OCI-M2 (cell line): ENCODE data around the gene ZNF341.

ENCODE experiments used
- DNase-seq: peaks from one replicate; lab custom pipeline; 2025; ENCODE audit not compliant: unreplicated experiment; lab: John Stamatoyannopoulos, UW

ZNF341 gene

GRCh38 chr20:33766686-33767085, 34.9 kb downstream of the ZNF341 start:
- DNase-seq: no peak

DNA sequence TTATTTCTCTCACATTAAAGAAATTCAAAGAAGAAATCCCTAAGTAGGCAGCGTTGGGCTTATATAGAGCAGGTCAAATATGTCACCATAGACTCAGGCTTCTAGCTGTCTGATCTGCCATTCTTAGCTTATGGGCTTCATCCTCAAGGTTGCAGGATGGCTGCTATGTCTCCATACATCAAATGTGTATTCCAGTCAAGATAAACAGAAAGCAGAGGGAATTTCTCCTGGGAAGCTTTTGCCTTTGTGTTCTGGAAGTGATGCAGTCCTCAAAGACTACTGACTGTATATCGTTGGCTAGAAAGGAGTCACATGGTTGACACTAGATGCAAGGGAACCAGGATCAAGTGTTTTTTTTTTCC, 36.0 kb downstream of the ZNF341 start:
- DNase-seq: no peak

- no peak for DNase-seq
These were observed 37.2 kb downstream of the ZNF341 start for GRCh38 chr20:33769043-33769442.

GRCh38 chr20:33770005-33770404, 38.2 kb downstream of the ZNF341 start:
- no peak for DNase-seq

GRCh38 chr20:33771938-33772337, 40.1 kb downstream of the ZNF341 start:
- no peak for DNase-seq

DNA sequence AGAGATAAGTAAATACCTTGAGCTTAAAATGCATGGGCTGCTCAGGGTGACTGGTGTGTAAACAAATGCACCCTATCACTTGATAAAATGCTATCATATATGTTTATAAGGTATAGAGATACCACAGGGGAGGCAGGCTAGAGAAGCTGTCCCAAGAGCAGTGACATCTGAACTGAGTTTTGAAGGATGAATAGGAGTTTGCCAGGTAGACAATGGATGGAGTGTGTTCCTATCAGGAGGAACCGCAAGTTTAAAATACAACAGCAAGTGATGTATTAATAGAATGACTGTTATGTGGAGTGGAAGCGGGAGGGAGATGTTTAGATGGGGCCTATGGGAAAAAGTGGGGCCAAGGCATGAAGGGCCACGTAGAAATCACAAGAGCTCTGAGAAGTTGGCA, 40.6 kb downstream of the ZNF341 start:
- DNase-seq: no peak

GRCh38 chr20:33773412-33774089, 41.8 kb downstream of the ZNF341 start:
- DNase-seq: no peak

DNA sequence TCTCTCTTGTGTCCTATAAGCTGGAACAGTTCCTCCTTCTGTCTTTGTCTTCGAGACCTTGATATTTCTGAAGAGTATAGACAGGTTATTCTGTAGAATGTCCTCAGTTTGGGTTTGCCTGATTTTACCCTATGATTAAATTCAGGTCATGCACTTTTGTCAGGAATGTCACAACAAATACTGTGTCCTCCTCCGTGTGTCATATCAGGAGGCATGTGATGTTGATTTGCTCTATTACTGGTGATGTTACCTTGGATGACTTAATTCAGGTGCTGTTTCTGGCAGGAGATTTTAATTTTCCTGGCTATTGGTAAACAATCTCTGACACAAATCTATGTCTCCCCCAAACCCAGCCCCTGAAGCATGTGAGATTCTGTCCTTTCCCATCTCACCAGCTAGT, 46.0 kb downstream of the ZNF341 start:
- DNase-seq: no peak

GRCh38 chr20:33781133-33781532, 49.3 kb downstream of the ZNF341 start:
- DNase-seq: no peak

GRCh38 chr20:33781945-33782344, 50.1 kb downstream of the ZNF341 start:
- no peak for DNase-seq

- no peak for DNase-seq
These were observed 51.5 kb downstream of the ZNF341 start for GRCh38 chr20:33783256-33783655.

- DNase-seq: no peak
These were observed 52.0 kb downstream of the ZNF341 start for GRCh38 chr20:33783818-33784217.

DNA sequence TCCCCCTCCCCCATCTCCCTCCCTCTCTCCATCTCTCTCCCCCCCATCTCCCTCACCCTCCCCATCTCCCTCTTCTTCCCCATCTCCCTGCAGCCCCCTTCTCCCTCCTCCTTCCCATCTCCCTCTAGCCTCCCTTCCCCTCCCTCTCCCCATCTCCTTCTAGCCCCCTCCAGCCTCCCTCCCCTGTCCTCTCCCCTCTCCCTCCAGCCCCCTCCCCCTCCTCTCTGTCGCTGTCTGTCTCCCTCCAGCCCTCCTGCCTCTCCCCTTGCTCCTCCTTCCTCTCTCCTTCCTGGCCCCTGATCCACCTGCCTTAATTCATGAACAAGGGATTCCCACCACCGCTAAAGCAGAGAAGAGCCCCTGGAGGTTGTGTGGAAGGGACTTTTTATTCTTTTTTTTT, 52.4 kb downstream of the ZNF341 start:
- DNase-seq: no peak

GRCh38 chr20:33785503-33785902, 53.7 kb downstream of the ZNF341 start:
- DNase-seq: no peak

DNA sequence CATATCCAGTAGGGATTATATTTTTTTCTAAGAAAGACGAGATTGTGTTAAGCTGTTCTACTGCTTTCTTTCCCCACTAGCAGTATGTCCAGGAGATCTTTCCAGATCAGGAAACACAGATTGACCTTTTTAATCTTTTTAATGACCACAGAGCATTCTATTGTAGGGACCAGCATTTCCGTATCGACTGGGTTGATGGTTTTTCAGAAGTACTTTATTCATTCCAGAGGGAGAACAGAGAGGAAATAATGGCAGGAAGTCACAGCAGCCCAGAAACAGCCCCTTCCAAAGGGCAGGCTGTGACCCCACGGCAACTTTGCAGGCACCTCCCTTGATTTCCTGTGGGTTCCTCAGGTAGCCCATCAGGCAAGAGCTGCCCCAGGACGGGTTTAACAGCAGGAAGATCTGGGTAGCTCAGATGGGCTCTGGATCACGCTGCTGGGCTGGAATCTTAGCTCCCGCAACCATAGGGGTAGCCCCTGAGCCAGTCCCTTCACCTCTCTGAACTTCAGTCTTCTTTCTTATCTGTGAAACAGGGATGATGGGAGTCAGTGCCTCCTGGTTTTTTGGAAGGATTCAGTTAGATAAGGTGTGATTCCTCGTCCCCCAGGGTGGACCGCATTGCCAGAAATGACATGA, 55.6 kb downstream of the ZNF341 start:
- no peak for DNase-seq

GRCh38 chr20:33788351-33789049, 56.7 kb downstream of the ZNF341 start:
- no peak for DNase-seq

GRCh38 chr20:33789109-33789857, 57.5 kb downstream of the ZNF341 start:
- no peak for DNase-seq

DNA sequence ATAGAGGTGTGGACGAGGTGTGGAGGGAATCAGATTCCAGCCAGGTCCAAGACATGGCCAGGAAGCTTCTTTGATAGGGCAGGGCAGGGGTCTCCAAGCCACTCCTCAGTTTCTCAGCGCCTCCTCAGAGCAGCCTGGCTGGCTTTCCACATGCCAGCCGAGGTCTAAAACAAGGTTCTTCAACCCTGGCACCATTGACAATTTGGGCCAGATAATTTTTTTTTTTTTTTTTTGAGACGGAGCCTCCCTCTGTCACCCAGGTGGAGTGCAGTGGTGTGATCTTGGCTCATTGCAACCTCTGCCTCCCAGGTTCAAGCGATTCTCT, 58.0 kb downstream of the ZNF341 start:
- no peak for DNase-seq

GRCh38 chr20:33790566-33790965, 58.8 kb downstream of the ZNF341 start:
- DNase-seq: no peak

GRCh38 chr20:33791021-33791420, 59.2 kb downstream of the ZNF341 start:
- no peak for DNase-seq

DNA sequence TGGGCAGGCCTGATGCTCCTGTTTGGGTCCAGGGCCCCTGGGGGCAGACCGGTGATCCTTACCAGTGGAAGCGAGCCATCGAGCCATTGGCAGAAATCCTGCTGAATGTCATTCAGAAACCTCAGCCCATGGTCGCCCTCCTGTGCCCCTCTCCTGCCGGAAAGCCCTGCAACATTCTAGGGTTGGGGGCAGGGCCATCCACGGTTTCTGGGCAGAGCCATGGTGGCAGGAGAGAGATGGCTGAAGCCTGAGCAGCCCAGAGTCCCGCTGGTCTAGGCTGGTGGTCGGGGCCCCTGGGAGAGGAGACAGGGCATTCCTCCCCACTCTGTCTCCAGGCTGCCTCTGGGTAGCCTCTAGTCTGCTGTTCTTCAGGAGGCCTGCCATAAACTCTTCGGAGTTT, 59.7 kb downstream of the ZNF341 start:
- no peak for DNase-seq
